ENCODE results near the gene SEMA4D. TPM values are rescaled to one million over a fixed set of nuclear protein-coding genes. Genes with fewer than 3 reads are reported as not detected.

The SEMA4D gene
- total and polyA plus RNA-seq, 9 of the 15 experiments (the other 6 are each of a cell fraction or from before 2014, with no cell fraction given), result 0.38 to 5.1 (median 1.8) TPM

- TF ChIP-seq ZNF398 (CRISPR knock-in tag; IDR thresholded peaks at IDR 0.05) (no peak), BRD4 (IDR thresholded peaks at IDR 0.05) (no peak), ZNF253 (CRISPR knock-in tag; conservative IDR thresholded peaks at IDR 0.05) (no peak), HBP1 (CRISPR knock-in tag; IDR thresholded peaks at IDR 0.05) (no peak), GABPB2 (CRISPR knock-in tag; conservative IDR thresholded peaks at IDR 0.05) (no peak), MAX (CRISPR knock-in tag; IDR thresholded peaks at IDR 0.05) (no peak), SRF (CRISPR knock-in tag; IDR thresholded peaks at IDR 0.05) (no peak), CBX1 (IDR thresholded peaks at IDR 0.05; ENCODE audit: low read depth) (no peak), NFE2L1 (tag; IDR thresholded peaks at IDR 0.05; ENCODE audit: borderline replicate concordance, low read depth) (no peak), JUNB (CRISPR knock-in tag; conservative IDR thresholded peaks at IDR 0.05) (no peak), ZSCAN29 (IDR thresholded peaks at IDR 0.05) (no peak), CREBBP (IDR thresholded peaks at IDR 0.05; ENCODE audit: low read depth, low read length) (no peak), HDGF (IDR thresholded peaks at IDR 0.05) (no peak)
Observed at GRCh38 chr9:89378541-89378940, 119.4 kb downstream of the SEMA4D start (continued).

Data from K562 (cell line).